Mesenchymal stem cell (in vitro differentiated cells and primary cell): Measurements from ENCODE around the gene FUT8.

Source experiments
- DNase-seq: peaks from one replicate; pipeline ENCODE4 v3.0.0-alpha.2; 2013
- H2AFZ ChIP-seq: one replicate; pipeline ENCODE4 v1.6.1; 2013; ENCODE audit warnings: low read depth, mild to moderate bottlenecking, control low read depth, inconsistent platforms, low read length, moderate library complexity
- H2AK5ac ChIP-seq: 2 replicates; pipeline ENCODE4 v1.6.1; 2013; ENCODE audit warnings: low read length, moderate library complexity, mild to moderate bottlenecking, inconsistent platforms; ENCODE audit not compliant: severe bottlenecking
- H2BK120ac ChIP-seq: one replicate; pipeline ENCODE4 v1.6.1; 2013; ENCODE audit warnings: low read depth, mild to moderate bottlenecking, inconsistent platforms, low read length, moderate library complexity
- H2BK12ac ChIP-seq, 2 experiments: one replicate each; pipeline ENCODE4 v1.6.1; 2013; ENCODE audit warnings: inconsistent platforms in 2 of 2, low read length in 2 of 2, mild to moderate bottlenecking in 2 of 2, moderate library complexity in 2 of 2, control low read depth in 1 of 2
- H2BK15ac ChIP-seq: one replicate; pipeline ENCODE4 v1.6.1; 2013; ENCODE audit warnings: mild to moderate bottlenecking, low read depth, inconsistent platforms; ENCODE audit not compliant: poor library complexity, severe bottlenecking
- H2BK5ac ChIP-seq: 2 replicates; pipeline ENCODE4 v1.6.1; 2013; ENCODE audit warnings: low read depth, mild to moderate bottlenecking, low read length, control low read depth, inconsistent platforms; ENCODE audit not compliant: poor library complexity, severe bottlenecking
- H3K14ac ChIP-seq, 2 experiments: one replicate each; pipeline ENCODE4 v1.6.1; 2013; ENCODE audit warnings: inconsistent platforms in 2 of 2, low read length in 2 of 2, control low read depth in 1 of 2, mild to moderate bottlenecking in 1 of 2, moderate library complexity in 1 of 2
- H3K18ac ChIP-seq, 2 experiments: one replicate each; pipeline ENCODE4 v1.6.1; 2013; ENCODE audit warnings: inconsistent platforms in 2 of 2, low read length in 2 of 2, control low read depth in 1 of 2, low read depth in 1 of 2, mild to moderate bottlenecking in 1 of 2
- H3K23ac ChIP-seq, 2 experiments: one replicate each; pipeline ENCODE4 v1.6.1; 2013; ENCODE audit warnings: inconsistent platforms in 2 of 2, low read length in 2 of 2, mild to moderate bottlenecking in 2 of 2, moderate library complexity in 2 of 2, control low read depth in 1 of 2
- H3K27ac ChIP-seq: 2 replicates; pipeline ENCODE4 v1.5.1; 2013; ENCODE audit warnings: mild to moderate bottlenecking, moderate library complexity, low read length, control low read depth, inconsistent platforms; ENCODE audit not compliant: poor library complexity, severe bottlenecking
- H3K27me3 ChIP-seq, 2 experiments: 2 replicates each; pipeline versions ENCODE4 v1.6.1 to v1.7.0; 2013; ENCODE audit warnings: low read length in 2 of 2, mild to moderate bottlenecking in 2 of 2, moderate library complexity in 2 of 2, control low read depth in 1 of 2, inconsistent platforms in 1 of 2; ENCODE audit not compliant: control insufficient read depth in 1 of 2, insufficient read depth in 1 of 2
- H3K36me3 ChIP-seq, 2 experiments: 2 replicates each; pipeline versions ENCODE4 v1.6.1 to v1.7.0; 2013; ENCODE audit warnings: low read length in 2 of 2, control low read depth in 1 of 2, inconsistent platforms in 1 of 2, low read depth in 1 of 2, mild to moderate bottlenecking in 1 of 2; ENCODE audit not compliant: insufficient read depth in 2 of 2, control insufficient read depth in 1 of 2
- H3K4ac ChIP-seq, 2 experiments: one replicate each; pipeline ENCODE4 v1.6.1; 2013; ENCODE audit warnings: inconsistent platforms in 2 of 2, low read length in 2 of 2, mild to moderate bottlenecking in 2 of 2, moderate library complexity in 2 of 2, control low read depth in 1 of 2, low read depth in 1 of 2
- H3K4me1 ChIP-seq: 2 replicates; pipeline ENCODE4 v1.6.1; 2013; ENCODE audit warnings: low read depth, low read length, control low read depth; ENCODE audit not compliant: control insufficient read depth, insufficient read depth
- H3K4me2 ChIP-seq: 2 replicates; pipeline ENCODE4 v1.6.1; 2013; ENCODE audit warnings: low read length, mild to moderate bottlenecking, inconsistent platforms; ENCODE audit not compliant: poor library complexity, severe bottlenecking
- H3K4me3 ChIP-seq, 2 experiments: 2 replicates each; pipeline versions ENCODE4 v1.5.1 to v1.7.0; 2013; ENCODE audit warnings: low read length in 2 of 2, mild to moderate bottlenecking in 2 of 2, control low read depth in 1 of 2, low read depth in 1 of 2; ENCODE audit not compliant: insufficient read depth in 1 of 2
- H3K79me1 ChIP-seq: replicated peaks from 2 replicates; pipeline ENCODE4 v1.6.1; 2013; ENCODE audit warnings: mild to moderate bottlenecking, control low read depth, low read length, inconsistent platforms; ENCODE audit not compliant: poor library complexity, severe bottlenecking
- H3K9ac ChIP-seq: 2 replicates; pipeline ENCODE4 v1.7.0; 2013; ENCODE audit warnings: mild to moderate bottlenecking, low read length, moderate library complexity
- H3K9me3 ChIP-seq: 2 replicates; pipeline ENCODE4 v1.7.0; 2013; ENCODE audit warnings: mild to moderate bottlenecking, low read length; ENCODE audit not compliant: control insufficient read depth
- H4K8ac ChIP-seq: one replicate; pipeline ENCODE4 v1.6.1; 2013; ENCODE audit warnings: inconsistent platforms, mild to moderate bottlenecking, low read length, moderate library complexity
- H4K91ac ChIP-seq: one replicate; pipeline ENCODE4 v1.6.1; 2013; ENCODE audit warnings: mild to moderate bottlenecking, low read length, inconsistent platforms
- WGBS: methylation state at CpG from one replicate; pipeline ENCODE4 v1.1.7; 2013; ENCODE audit warnings: mixed read lengths; 5-methylcytosine and 5-hydroxymethylcytosine counted together

The FUT8 gene

GRCh38 chr14:65411656-65412031 is 886 bp upstream of the FUT8 start:
- Histone ChIP-seq H2AFZ (peak overlapping the region; percentile 65), H2BK15ac (no peak overlapping the region), H3K18ac (peak overlapping the region; percentile 74 to 96), H4K8ac (peak overlapping the region; percentile 92), H3K4me2 (peak overlapping the region; percentile 76), H3K23ac (no peak overlapping the region), H2AK5ac (no peak overlapping the region), H3K4ac (peak overlapping the region; percentile 34 to 91), H3K27me3 (no peaks in the 10 kb centered on the region), H2BK12ac (no peak overlapping the region), H3K4me3 (peak overlapping the region; percentile 86 to 92), H2BK120ac (peak overlapping the region; percentile 85), H3K27ac (peak overlapping the region; percentile 85), H3K79me1 (peaks cover 1% of the 10 kb centered on the region), H3K4me1 (peaks cover 4% of the 10 kb centered on the region), H2BK5ac (peak overlapping the region; percentile 84), H3K9ac (peak overlapping the region; percentile 99), H3K14ac (peak overlapping the region in 1 of 2 experiments; percentile 12), H4K91ac (peak overlapping the region; percentile 86), H3K9me3 (no peaks in the 10 kb centered on the region), H3K36me3 (no peaks in the 10 kb centered on the region)
- peak; percentile 95 for DNase-seq
- under 1% methylated on average over 29 of the region's 31 CpGs for WGBS

- H3K4me2 ChIP-seq = peak overlapping the region; percentile 87
- peak overlapping the region in 1 of 2 experiments; percentile 83 for H3K23ac ChIP-seq
Observed at GRCh38 chr14:65412856-65413738, 567 bp downstream of the FUT8 start.

GRCh38 chr14:65413739-65414045 is 1.2 kb downstream of the FUT8 start:
- WGBS = 0% methylated on average over 3 of the region's 6 CpGs
- H2AK5ac ChIP-seq = no peak overlapping the region
- H3K4me1 ChIP-seq = peaks cover 4% of the 10 kb centered on the region
- peak overlapping the region; percentile 86 to 92 for H3K4me3 ChIP-seq
- H3K9me3 ChIP-seq = no peaks in the 10 kb centered on the region
- no peak overlapping the region for H2BK5ac ChIP-seq
- no peak overlapping the region for H2AFZ ChIP-seq
- no peak overlapping the region for H2BK12ac ChIP-seq
- H3K79me1 ChIP-seq = peaks cover 4% of the 10 kb centered on the region
- H3K23ac ChIP-seq = no peak overlapping the region
- no peak overlapping the region for H3K27ac ChIP-seq
- no peak overlapping the region for H3K4ac ChIP-seq
- no peak for DNase-seq
- peak overlapping the region; percentile 92 for H3K9ac ChIP-seq
- H4K91ac ChIP-seq = no peak overlapping the region
- H2BK15ac ChIP-seq = no peak overlapping the region
- peak overlapping the region; percentile 87 for H3K4me2 ChIP-seq
- H4K8ac ChIP-seq = no peak overlapping the region
- no peak overlapping the region for H3K14ac ChIP-seq
- no peaks in the 10 kb centered on the region for H3K36me3 ChIP-seq
- H2BK120ac ChIP-seq = no peak overlapping the region
- H3K27me3 ChIP-seq = no peaks in the 10 kb centered on the region
- H3K18ac ChIP-seq = no peak overlapping the region

More at GRCh38 chr14:65412856-65413738, 567 bp downstream of the FUT8 start:
- H3K4me3 ChIP-seq = peak overlapping the region; percentile 86 to 92
- under 1% methylated on average over 52 of the region's 87 CpGs for WGBS
- H2BK12ac ChIP-seq = no peak overlapping the region
- peaks cover 4% of the 10 kb centered on the region for H3K79me1 ChIP-seq
- peak overlapping the region; percentile 92 for H3K9ac ChIP-seq
- H2BK15ac ChIP-seq = peak overlapping the region; percentile 99
- H3K27me3 ChIP-seq = no peaks in the 10 kb centered on the region
- H3K18ac ChIP-seq = peak overlapping the region; percentile 67 to 85
- H2AFZ ChIP-seq = peak overlapping the region; percentile 97
- no peak overlapping the region for H2BK5ac ChIP-seq
- H3K4ac ChIP-seq = peak overlapping the region; percentile 24 to 81
- H4K8ac ChIP-seq = peak overlapping the region; percentile 92
- peak overlapping the region; percentile 52 for H4K91ac ChIP-seq
- no peak overlapping the region for H2AK5ac ChIP-seq
- peaks cover 4% of the 10 kb centered on the region for H3K4me1 ChIP-seq
- peak; percentile 82 for DNase-seq
- peak overlapping the region in 1 of 2 experiments; percentile 98 for H3K14ac ChIP-seq
- no peaks in the 10 kb centered on the region for H3K36me3 ChIP-seq
- no peaks in the 10 kb centered on the region for H3K9me3 ChIP-seq
- no peak overlapping the region for H3K27ac ChIP-seq
- H2BK120ac ChIP-seq = peak overlapping the region; percentile 85

DNA sequence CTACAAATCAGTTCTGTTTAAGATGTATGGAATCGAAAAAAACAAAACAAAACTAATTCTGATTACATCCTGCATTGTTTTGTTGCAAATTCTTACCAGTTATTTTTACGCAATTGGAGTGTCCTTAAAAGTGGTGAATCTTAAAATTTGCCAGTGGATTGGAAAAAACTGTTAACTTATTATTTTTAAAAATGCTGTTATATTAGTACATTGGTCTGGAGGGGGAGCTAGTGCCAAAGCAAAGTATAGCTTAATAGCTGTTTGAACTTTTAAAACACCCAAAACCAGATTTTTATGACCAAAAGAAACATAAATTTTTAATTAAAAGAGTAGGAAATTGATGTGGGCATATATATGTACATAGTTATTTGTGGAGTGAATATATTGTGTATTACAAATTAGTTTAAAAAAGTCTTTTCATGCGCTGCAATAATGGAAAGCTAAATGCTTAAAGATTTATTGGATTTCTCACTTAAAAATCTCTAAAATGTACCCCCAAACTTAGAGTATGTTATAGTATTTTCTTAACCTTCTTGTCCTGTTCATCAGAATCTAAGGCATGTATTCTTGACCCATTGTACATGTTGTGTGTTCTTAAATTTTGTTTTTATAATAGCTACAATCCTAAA is 2.5 kb downstream of the FUT8 start:
- H3K27me3 ChIP-seq = no peaks in the 10 kb centered on the region
- no peak overlapping the region for H2AFZ ChIP-seq
- H3K14ac ChIP-seq = no peak overlapping the region
- no peak overlapping the region for H2BK15ac ChIP-seq
- no peak overlapping the region for H2BK5ac ChIP-seq
- H2BK12ac ChIP-seq = no peak overlapping the region
- peak; percentile 40 for DNase-seq
- H4K8ac ChIP-seq = no peak overlapping the region
- no peaks in the 10 kb centered on the region for H3K9me3 ChIP-seq
- peak overlapping the region in 1 of 2 experiments; percentile 86 for H3K4me3 ChIP-seq
- no peak overlapping the region for H3K27ac ChIP-seq
- peak overlapping the region; percentile 92 for H3K9ac ChIP-seq
- 83% methylated on average over 1 of the region's 3 CpGs for WGBS
- H3K23ac ChIP-seq = no peak overlapping the region
- no peak overlapping the region for H3K4ac ChIP-seq
- no peak overlapping the region for H2BK120ac ChIP-seq
- no peak overlapping the region for H4K91ac ChIP-seq
- H3K4me2 ChIP-seq = no peak overlapping the region
- no peaks in the 10 kb centered on the region for H3K36me3 ChIP-seq
- peaks cover 4% of the 10 kb centered on the region for H3K79me1 ChIP-seq
- H2AK5ac ChIP-seq = no peak overlapping the region
- H3K18ac ChIP-seq = no peak overlapping the region
- H3K4me1 ChIP-seq = peaks cover 4% of the 10 kb centered on the region
